Epithelial cell of esophagus (primary cell): ENCODE data around the gene KRTAP10-11.
"Not testable (repeated sequence)": the region's sequence is repeated elsewhere in the genome, so short reads cannot be mapped to it uniquely, and the experiment has no call there.

Source experiments
- DNase-seq: peaks from one replicate; pipeline ENCODE4 v3.0.0; 2010; ENCODE audit warnings: low read depth
- H3K4me3 ChIP-seq: 2 replicates; pipeline ENCODE4 v1.5.1; 2011; ENCODE audit warnings: mild to moderate bottlenecking, low read length, control low read depth
- CTCF ChIP-seq: IDR thresholded peaks from 2 replicates; pipeline ENCODE4 v1.5.1; 2011; ENCODE audit warnings: low read depth, mild to moderate bottlenecking, low read length, control low read depth, inconsistent platforms; ENCODE audit not compliant: insufficient read depth; ENCODE audit errors: missing control alignments

Gene KRTAP10-11

DNA sequence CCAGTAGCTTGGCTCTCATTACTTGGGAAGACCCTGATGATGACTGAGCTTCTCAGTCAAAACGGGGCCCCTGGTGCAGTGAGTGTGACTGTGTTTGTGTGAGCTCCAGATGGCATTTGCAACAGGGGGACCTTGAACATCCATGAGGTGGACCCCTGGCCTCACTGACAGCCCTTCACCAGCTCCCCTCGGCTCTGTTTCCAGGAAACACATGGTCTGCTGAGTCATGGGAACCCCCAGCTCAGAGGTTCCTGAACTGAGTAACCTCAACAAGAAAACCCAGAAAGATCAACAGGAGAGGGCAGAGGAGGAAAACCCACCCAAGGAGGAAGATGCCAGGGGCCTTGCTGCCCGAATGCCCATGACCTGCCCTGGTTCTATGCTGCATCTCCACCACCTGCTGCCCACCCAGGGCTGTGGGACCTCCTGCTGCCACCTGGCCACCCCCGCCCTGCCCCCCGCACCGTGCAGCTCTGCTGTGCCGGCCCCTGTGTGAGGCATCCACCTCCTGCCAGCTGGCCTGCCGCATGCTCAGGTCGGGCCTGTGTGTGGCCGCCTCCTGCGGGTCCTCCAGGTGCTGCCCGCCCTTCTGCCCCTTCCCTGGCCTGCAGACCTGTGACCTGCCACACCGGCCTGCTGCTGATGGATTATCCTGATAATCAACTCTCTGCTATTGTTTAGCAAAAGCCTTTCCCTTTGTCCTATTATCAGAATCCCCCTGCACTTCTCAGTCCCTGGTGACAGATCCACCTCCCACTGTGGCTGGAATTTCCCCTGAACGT, 40.0 kb downstream of the KRTAP10-11 start:
- H3K4me3 ChIP-seq, result no peak overlapping the region
- DNase-seq, result no peak
- no peak for TF ChIP-seq CTCF

DNA sequence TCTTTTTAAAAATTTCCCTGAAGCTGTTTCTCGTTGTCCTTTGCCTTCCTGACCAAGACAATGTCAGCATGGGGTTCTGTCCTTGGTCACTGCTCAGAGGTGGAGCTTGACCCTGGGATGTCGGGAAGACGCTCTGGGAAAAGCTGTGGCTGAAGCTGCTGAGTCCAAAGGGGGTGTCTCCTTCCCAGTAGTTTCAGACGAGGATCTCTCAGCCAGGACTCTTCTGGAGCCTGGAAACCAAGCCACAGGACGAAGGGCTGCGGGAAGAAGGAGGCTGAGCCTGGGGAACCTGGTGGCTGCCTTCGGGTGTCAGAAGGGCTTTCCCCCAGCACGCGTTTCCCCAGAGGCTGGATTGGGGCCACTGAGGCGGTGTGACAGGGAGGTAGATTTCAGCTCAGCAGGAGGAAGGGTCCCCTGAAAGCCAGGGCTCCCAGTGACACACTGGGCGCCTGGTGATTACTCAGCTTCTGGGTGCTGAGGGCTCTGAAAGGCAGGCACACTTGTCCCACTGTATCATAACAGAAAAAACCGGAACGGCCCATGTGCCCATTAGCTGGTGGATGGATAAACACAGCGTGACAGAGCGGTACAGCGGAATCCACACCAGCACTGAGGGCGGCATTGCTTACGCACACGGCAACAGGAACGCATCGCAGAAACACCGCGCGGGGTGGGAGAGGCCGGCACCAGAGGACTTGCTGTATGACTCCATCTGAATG, 40.8 kb downstream of the KRTAP10-11 start:
- no peak for TF ChIP-seq CTCF
- no peak for DNase-seq
- H3K4me3 ChIP-seq, result no peak overlapping the region

GRCh38 chr21:44687671-44688070, 41.5 kb downstream of the KRTAP10-11 start:
- no peak overlapping the region for H3K4me3 ChIP-seq
- no peak for DNase-seq
- no peak for TF ChIP-seq CTCF

- DNase-seq, H3K4me3 ChIP-seq: not testable (repeated sequence)
These were observed 43.5 kb downstream of the KRTAP10-11 start for GRCh38 chr21:44689740-44690139.

DNA sequence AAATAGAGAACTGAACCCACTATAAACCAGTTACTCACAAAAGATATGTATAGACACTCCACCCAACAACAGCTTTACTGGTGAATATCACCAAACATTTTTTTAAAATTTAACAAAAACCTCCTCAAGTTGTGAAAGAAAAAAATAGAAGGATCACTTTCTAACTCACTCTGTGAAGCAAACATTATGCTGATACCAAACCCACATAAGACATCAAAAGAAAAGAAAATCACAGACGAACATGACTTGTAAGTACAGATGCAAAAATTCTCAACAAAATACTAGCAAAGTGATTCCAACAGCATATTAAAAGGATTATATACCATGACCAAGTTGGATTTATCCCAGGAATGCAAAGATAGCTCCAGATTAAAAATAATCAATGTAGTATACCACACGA, 45.5 kb downstream of the KRTAP10-11 start:
- H3K4me3 ChIP-seq, result no peak overlapping the region
- no peak for DNase-seq
- no peak for TF ChIP-seq CTCF

GRCh38 chr21:44692798-44693512, 46.7 kb downstream of the KRTAP10-11 start:
- H3K4me3 ChIP-seq, result no peak overlapping the region
- no peak for DNase-seq
- no peak for TF ChIP-seq CTCF

- no peak for TF ChIP-seq CTCF
- no peak for DNase-seq
- no peak overlapping the region for H3K4me3 ChIP-seq
These were observed 48.6 kb downstream of the KRTAP10-11 start for GRCh38 chr21:44694776-44695175.
